GM23338 (cell line): Measurements from ENCODE around the gene TSPEAR. TPM values are rescaled to one million over a fixed set of nuclear protein-coding genes. Genes with fewer than 3 reads are reported as not detected.
A peak's percentile ranks its signal among the peaks of the same experiment; 100 is the strongest.

Experiments
- ATAC-seq: fragments of 200-7000 bp; cut with Tn5 transposase; 3 replicates; pipeline ENCODE4 v1.9.1; 2020
- DNase-seq: peaks from one replicate; pipeline ENCODE4 v3.0.0-alpha.2; 2015; ENCODE audit warnings: low spot score
- H2AFZ ChIP-seq: fragments of 200-600 bp; sonication (generic); 2 replicates; pipeline ENCODE4 v1.8.0; 2016; ENCODE audit warnings: antibody characterized with exemption, mild to moderate bottlenecking, moderate library complexity
- H3F3A ChIP-seq: fragments of 200-600 bp; sonication (generic); replicated peaks from 2 replicates; pipeline ENCODE4 v1.8.0; 2017; ENCODE audit warnings: antibody characterized with exemption, mixed run types, low read depth
- H3K27ac ChIP-seq: fragments of 200-600 bp; sonication (generic); 2 replicates; pipeline ENCODE4 v1.6.1; 2016; ENCODE audit warnings: low read depth
- H3K27me3 ChIP-seq: fragments of 200-600 bp; sonication (generic); 2 replicates; pipeline ENCODE4 v1.8.0; 2016; ENCODE audit warnings: mild to moderate bottlenecking, mixed run types, moderate library complexity; ENCODE audit not compliant: insufficient read depth
- H3K36me3 ChIP-seq: fragments of 200-600 bp; sonication (generic); 2 replicates; pipeline ENCODE4 v1.8.0; 2016; ENCODE audit warnings: mild to moderate bottlenecking; ENCODE audit not compliant: insufficient read depth
- H3K4me1 ChIP-seq: fragments of 200-600 bp; sonication (generic); 2 replicates; pipeline ENCODE4 v1.8.0; 2016; ENCODE audit warnings: mild to moderate bottlenecking, moderate library complexity; ENCODE audit not compliant: insufficient read depth
- H3K4me2 ChIP-seq: fragments of 200-600 bp; sonication (generic); 2 replicates; pipeline ENCODE4 v1.7.1; 2017; ENCODE audit warnings: mixed run types
- H3K4me3 ChIP-seq: fragments of 200-600 bp; sonication (generic); 2 replicates; pipeline ENCODE4 v1.6.1; 2016; ENCODE audit warnings: mixed run types
- H3K79me2 ChIP-seq: fragments of 200-600 bp; sonication (generic); replicated peaks from 2 replicates; pipeline ENCODE4 v1.8.0; 2017; ENCODE audit warnings: mild to moderate bottlenecking; ENCODE audit not compliant: insufficient read depth
- H3K9me2 ChIP-seq: fragments of 200-600 bp; sonication (generic); 2 replicates; pipeline ENCODE4 v1.8.0; 2017; ENCODE audit not compliant: insufficient read depth
- H4K20me1 ChIP-seq: fragments of 200-600 bp; sonication (generic); replicated peaks from 2 replicates; pipeline ENCODE4 v1.8.0; 2017; ENCODE audit warnings: mild to moderate bottlenecking; ENCODE audit not compliant: insufficient read depth
- H3K27ac Mint-ChIP-seq: 2 replicates; pipeline ENCODE4 v1.8.0; 2020; ENCODE audit warnings: inconsistent platforms, mild to moderate bottlenecking, moderate library complexity, mixed read lengths
- H3K27me3 Mint-ChIP-seq: 3 replicates; pipeline ENCODE4 v1.8.0; 2022; ENCODE audit warnings: low read depth, mild to moderate bottlenecking, moderate library complexity, mixed read lengths, inconsistent platforms; ENCODE audit not compliant: insufficient read depth, poor library complexity
- H3K36me3 Mint-ChIP-seq: 3 replicates; pipeline ENCODE4 v1.8.0; 2021; ENCODE audit warnings: low read depth, mild to moderate bottlenecking, inconsistent platforms, moderate library complexity, mixed read lengths
- H3K4me1 Mint-ChIP-seq: 3 replicates; pipeline ENCODE4 v1.8.0; 2020; ENCODE audit warnings: mild to moderate bottlenecking, inconsistent platforms, mixed read lengths
- H3K4me3 Mint-ChIP-seq: 3 replicates; pipeline ENCODE4 v1.8.0; 2021; ENCODE audit warnings: moderate library complexity, mild to moderate bottlenecking, inconsistent platforms, mixed read lengths
- H3K9me3 Mint-ChIP-seq: 3 replicates; pipeline ENCODE4 v1.8.0; 2020; ENCODE audit warnings: moderate library complexity, mild to moderate bottlenecking, inconsistent platforms, mixed read lengths
- CREB1 ChIP-seq: fragments of 250-450 bp; sonication (Bioruptor Pico); IDR thresholded peaks from 2 replicates; pipeline ENCODE4 v1.5.0; 2020; ENCODE audit warnings: low read depth, mild to moderate bottlenecking, moderate library complexity
- EZH2 ChIP-seq: fragments of 200-600 bp; sonication (generic); IDR thresholded peaks from one replicate; pipeline ENCODE4 v1.8.0; 2017; ENCODE audit warnings: antibody characterized with exemption, mild to moderate bottlenecking, low read depth; ENCODE audit not compliant: unreplicated experiment
- EZH2phosphoT487 ChIP-seq: fragments of 200-600 bp; sonication (generic); IDR thresholded peaks from one replicate; pipeline ENCODE4 v1.8.1; 2018; ENCODE audit warnings: antibody characterized with exemption; ENCODE audit not compliant: unreplicated experiment
- JUNB ChIP-seq: IDR thresholded peaks from one replicate; pipeline ENCODE4 v1.6.1; 2016; ENCODE audit warnings: antibody characterized with exemption; ENCODE audit not compliant: unreplicated experiment
- NANOG ChIP-seq: IDR thresholded peaks from 2 replicates; pipeline ENCODE4 v1.6.1; 2016; ENCODE audit warnings: antibody characterized with exemption, borderline replicate concordance
- POLR2AphosphoS5 ChIP-seq: IDR thresholded peaks from 2 replicates; pipeline ENCODE4 v1.6.1; 2016; ENCODE audit warnings: antibody characterized with exemption, low read depth
- STAT1 ChIP-seq: IDR thresholded peaks from one replicate; pipeline ENCODE4 v1.6.1; 2016; ENCODE audit warnings: antibody characterized with exemption; ENCODE audit not compliant: unreplicated experiment
- ZNF114 ChIP-seq: fragments of 250-450 bp; sonication (Bioruptor Pico); IDR thresholded peaks from 2 replicates; pipeline ENCODE4 v1.5.0; 2020; ENCODE audit warnings: mild to moderate bottlenecking, moderate library complexity
- ZNF331 ChIP-seq: fragments of 250-450 bp; sonication (Bioruptor Pico); IDR thresholded peaks from 2 replicates; pipeline ENCODE4 v1.5.0; 2020; ENCODE audit warnings: low read depth, mild to moderate bottlenecking, moderate library complexity
- polyA plus RNA-seq: library from polyadenylated mRNA; unstranded; fragments of >200 nt; fragmentation: Nextera tagmentation; extraction: Ambion mirVana; gene quantifications from 2 replicates; pipeline ENCODE4 v1.2.1, GENCODE V29; 2016
- total RNA-seq: library from RNA; depleted of rRNA; stranded (reverse); fragments of >200 nt; shearing (Covaris generic); gene quantifications from 2 replicates; pipeline ENCODE4 v1.2.3, GENCODE V29; 2014
- TF ChIP-seq, protein P1 (sequence below): fragments of 250-450 bp; sonication (Bioruptor Pico); IDR thresholded peaks from 2 replicates; pipeline ENCODE4 v1.5.0; 2020; ENCODE audit warnings: mild to moderate bottlenecking, moderate library complexity
- TF ChIP-seq, protein P2 (sequence below): IDR thresholded peaks from 2 replicates; pipeline ENCODE4 v1.6.1; 2016; ENCODE audit warnings: antibody characterized with exemption
- TF ChIP-seq, protein P3 (sequence below): IDR thresholded peaks from one replicate; pipeline ENCODE4 v1.6.1; 2018; ENCODE audit warnings: antibody characterized with exemption; ENCODE audit not compliant: unreplicated experiment
- TF ChIP-seq, protein P4 (sequence below), 2 experiments: fragments of 200-600 bp in 1 of 2; sonication (generic) in 1 of 2; conservative IDR thresholded peaks; 2 replicates each; pipeline versions ENCODE4 v1.5.1 to v1.6.1; 2016 to 2017; ENCODE audit warnings: antibody characterized with exemption in 2 of 2, low read depth in 2 of 2, mild to moderate bottlenecking in 2 of 2, moderate library complexity in 1 of 2

Gene TSPEAR
- total and polyA plus RNA-seq, 2 experiments from 2014 or later = 0.35 to 0.92 TPM

DNA sequence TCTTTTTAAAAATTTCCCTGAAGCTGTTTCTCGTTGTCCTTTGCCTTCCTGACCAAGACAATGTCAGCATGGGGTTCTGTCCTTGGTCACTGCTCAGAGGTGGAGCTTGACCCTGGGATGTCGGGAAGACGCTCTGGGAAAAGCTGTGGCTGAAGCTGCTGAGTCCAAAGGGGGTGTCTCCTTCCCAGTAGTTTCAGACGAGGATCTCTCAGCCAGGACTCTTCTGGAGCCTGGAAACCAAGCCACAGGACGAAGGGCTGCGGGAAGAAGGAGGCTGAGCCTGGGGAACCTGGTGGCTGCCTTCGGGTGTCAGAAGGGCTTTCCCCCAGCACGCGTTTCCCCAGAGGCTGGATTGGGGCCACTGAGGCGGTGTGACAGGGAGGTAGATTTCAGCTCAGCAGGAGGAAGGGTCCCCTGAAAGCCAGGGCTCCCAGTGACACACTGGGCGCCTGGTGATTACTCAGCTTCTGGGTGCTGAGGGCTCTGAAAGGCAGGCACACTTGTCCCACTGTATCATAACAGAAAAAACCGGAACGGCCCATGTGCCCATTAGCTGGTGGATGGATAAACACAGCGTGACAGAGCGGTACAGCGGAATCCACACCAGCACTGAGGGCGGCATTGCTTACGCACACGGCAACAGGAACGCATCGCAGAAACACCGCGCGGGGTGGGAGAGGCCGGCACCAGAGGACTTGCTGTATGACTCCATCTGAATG, 24.4 kb downstream of the TSPEAR start:
- ATAC-seq (peak; percentile 43), DNase-seq (peak; percentile 10)
- Histone ChIP-seq H3K36me3 (no peaks in the 10 kb centered on the region), H4K20me1 (no peaks in the 10 kb centered on the region), H2AFZ (peak overlapping the region; percentile 92), H3K79me2 (no peaks in the 10 kb centered on the region), H3K27me3 (no peaks in the 10 kb centered on the region), H3K4me2 (0 out of 2 replicates have a peak overlapping the region, but pooled peaks have one; percentile 8), H3K27ac (no peak overlapping the region), H3K9me2 (no peaks in the 10 kb centered on the region), H3K4me1 (peaks cover 6% of the 10 kb centered on the region), H3K4me3 (no peak overlapping the region), H3F3A (0 out of 2 replicates have a peak, but pooled peaks cover 4% of the 10 kb centered on the region)
- Mint-ChIP-seq H3K4me1 (peaks cover 24% of the 10 kb centered on the region), H3K9me3 (peaks cover 3% of the 10 kb centered on the region), H3K36me3 (no peaks in the 10 kb centered on the region), H3K27ac (no peak overlapping the region; the same call in 1 of the 2 replicates), H3K4me3 (no peak overlapping the region; the same call in 2 of the 3 replicates), H3K27me3 (peaks cover 16% of the 10 kb centered on the region)
- TF ChIP-seq CREB1 (no peak), EZH2phosphoT487 (no peak), POLR2AphosphoS5 (no peak), JUNB (no peak), ZNF331 (CRISPR knock-in tag) (no peak), EZH2 (no peak), NANOG (no peak), ZNF114 (CRISPR knock-in tag) (no peak), STAT1 (no peak)
- TF ChIP-seq, protein P1, sequence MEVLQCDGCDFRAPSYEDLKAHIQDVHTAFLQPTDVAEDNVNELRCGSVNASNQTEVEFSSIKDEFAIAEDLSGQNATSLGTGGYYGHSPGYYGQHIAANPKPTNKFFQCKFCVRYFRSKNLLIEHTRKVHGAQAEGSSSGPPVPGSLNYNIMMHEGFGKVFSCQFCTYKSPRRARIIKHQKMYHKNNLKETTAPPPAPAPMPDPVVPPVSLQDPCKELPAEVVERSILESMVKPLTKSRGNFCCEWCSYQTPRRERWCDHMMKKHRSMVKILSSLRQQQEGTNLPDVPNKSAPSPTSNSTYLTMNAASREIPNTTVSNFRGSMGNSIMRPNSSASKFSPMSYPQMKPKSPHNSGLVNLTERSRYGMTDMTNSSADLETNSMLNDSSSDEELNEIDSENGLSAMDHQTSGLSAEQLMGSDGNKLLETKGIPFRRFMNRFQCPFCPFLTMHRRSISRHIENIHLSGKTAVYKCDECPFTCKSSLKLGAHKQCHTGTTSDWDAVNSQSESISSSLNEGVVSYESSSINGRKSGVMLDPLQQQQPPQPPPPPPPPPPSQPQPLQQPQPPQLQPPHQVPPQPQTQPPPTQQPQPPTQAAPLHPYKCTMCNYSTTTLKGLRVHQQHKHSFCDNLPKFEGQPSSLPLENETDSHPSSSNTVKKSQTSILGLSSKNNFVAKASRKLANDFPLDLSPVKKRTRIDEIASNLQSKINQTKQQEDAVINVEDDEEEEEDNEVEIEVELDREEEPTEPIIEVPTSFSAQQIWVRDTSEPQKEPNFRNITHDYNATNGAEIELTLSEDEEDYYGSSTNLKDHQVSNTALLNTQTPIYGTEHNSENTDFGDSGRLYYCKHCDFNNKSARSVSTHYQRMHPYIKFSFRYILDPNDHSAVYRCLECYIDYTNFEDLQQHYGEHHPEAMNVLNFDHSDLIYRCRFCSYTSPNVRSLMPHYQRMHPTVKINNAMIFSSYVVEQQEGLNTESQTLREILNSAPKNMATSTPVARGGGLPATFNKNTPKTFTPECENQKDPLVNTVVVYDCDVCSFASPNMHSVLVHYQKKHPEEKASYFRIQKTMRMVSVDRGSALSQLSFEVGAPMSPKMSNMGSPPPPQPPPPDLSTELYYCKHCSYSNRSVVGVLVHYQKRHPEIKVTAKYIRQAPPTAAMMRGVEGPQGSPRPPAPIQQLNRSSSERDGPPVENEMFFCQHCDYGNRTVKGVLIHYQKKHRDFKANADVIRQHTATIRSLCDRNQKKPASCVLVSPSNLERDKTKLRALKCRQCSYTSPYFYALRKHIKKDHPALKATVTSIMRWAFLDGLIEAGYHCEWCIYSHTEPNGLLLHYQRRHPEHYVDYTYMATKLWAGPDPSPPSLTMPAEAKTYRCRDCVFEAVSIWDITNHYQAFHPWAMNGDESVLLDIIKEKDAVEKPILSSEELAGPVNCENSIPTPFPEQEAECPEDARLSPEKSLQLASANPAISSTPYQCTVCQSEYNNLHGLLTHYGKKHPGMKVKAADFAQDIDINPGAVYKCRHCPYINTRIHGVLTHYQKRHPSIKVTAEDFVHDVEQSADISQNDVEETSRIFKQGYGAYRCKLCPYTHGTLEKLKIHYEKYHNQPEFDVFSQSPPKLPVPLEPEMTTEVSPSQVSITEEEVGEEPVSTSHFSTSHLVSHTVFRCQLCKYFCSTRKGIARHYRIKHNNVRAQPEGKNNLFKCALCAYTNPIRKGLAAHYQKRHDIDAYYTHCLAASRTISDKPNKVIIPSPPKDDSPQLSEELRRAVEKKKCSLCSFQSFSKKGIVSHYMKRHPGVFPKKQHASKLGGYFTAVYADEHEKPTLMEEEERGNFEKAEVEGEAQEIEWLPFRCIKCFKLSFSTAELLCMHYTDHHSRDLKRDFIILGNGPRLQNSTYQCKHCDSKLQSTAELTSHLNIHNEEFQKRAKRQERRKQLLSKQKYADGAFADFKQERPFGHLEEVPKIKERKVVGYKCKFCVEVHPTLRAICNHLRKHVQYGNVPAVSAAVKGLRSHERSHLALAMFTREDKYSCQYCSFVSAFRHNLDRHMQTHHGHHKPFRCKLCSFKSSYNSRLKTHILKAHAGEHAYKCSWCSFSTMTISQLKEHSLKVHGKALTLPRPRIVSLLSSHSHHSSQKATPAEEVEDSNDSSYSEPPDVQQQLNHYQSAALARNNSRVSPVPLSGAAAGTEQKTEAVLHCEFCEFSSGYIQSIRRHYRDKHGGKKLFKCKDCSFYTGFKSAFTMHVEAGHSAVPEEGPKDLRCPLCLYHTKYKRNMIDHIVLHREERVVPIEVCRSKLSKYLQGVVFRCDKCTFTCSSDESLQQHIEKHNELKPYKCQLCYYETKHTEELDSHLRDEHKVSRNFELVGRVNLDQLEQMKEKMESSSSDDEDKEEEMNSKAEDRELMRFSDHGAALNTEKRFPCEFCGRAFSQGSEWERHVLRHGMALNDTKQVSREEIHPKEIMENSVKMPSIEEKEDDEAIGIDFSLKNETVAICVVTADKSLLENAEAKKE = no peak
- TF ChIP-seq, protein P2, sequence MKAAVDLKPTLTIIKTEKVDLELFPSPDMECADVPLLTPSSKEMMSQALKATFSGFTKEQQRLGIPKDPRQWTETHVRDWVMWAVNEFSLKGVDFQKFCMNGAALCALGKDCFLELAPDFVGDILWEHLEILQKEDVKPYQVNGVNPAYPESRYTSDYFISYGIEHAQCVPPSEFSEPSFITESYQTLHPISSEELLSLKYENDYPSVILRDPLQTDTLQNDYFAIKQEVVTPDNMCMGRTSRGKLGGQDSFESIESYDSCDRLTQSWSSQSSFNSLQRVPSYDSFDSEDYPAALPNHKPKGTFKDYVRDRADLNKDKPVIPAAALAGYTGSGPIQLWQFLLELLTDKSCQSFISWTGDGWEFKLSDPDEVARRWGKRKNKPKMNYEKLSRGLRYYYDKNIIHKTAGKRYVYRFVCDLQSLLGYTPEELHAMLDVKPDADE = no peak
- TF ChIP-seq, protein P3, sequence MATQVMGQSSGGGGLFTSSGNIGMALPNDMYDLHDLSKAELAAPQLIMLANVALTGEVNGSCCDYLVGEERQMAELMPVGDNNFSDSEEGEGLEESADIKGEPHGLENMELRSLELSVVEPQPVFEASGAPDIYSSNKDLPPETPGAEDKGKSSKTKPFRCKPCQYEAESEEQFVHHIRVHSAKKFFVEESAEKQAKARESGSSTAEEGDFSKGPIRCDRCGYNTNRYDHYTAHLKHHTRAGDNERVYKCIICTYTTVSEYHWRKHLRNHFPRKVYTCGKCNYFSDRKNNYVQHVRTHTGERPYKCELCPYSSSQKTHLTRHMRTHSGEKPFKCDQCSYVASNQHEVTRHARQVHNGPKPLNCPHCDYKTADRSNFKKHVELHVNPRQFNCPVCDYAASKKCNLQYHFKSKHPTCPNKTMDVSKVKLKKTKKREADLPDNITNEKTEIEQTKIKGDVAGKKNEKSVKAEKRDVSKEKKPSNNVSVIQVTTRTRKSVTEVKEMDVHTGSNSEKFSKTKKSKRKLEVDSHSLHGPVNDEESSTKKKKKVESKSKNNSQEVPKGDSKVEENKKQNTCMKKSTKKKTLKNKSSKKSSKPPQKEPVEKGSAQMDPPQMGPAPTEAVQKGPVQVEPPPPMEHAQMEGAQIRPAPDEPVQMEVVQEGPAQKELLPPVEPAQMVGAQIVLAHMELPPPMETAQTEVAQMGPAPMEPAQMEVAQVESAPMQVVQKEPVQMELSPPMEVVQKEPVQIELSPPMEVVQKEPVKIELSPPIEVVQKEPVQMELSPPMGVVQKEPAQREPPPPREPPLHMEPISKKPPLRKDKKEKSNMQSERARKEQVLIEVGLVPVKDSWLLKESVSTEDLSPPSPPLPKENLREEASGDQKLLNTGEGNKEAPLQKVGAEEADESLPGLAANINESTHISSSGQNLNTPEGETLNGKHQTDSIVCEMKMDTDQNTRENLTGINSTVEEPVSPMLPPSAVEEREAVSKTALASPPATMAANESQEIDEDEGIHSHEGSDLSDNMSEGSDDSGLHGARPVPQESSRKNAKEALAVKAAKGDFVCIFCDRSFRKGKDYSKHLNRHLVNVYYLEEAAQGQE = no peak
- TF ChIP-seq, protein P4, sequence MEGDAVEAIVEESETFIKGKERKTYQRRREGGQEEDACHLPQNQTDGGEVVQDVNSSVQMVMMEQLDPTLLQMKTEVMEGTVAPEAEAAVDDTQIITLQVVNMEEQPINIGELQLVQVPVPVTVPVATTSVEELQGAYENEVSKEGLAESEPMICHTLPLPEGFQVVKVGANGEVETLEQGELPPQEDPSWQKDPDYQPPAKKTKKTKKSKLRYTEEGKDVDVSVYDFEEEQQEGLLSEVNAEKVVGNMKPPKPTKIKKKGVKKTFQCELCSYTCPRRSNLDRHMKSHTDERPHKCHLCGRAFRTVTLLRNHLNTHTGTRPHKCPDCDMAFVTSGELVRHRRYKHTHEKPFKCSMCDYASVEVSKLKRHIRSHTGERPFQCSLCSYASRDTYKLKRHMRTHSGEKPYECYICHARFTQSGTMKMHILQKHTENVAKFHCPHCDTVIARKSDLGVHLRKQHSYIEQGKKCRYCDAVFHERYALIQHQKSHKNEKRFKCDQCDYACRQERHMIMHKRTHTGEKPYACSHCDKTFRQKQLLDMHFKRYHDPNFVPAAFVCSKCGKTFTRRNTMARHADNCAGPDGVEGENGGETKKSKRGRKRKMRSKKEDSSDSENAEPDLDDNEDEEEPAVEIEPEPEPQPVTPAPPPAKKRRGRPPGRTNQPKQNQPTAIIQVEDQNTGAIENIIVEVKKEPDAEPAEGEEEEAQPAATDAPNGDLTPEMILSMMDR (conservative IDR thresholded peaks at IDR 0.05; ENCODE audit: low read depth in 2 of 2) = no peak
